CD4-positive, alpha-beta T cell treated with Interleukin-2 at 100 ng/mL for 4 hours (primary cell): Measurements from ENCODE around the gene DEPP1.

Source experiments
- DNase-seq: peaks from one replicate; pipeline ENCODE4 v3.0.0-alpha.2; 2020; ENCODE audit warnings: low spot score

DEPP1 gene

GRCh38 chr10:44954042-44954441 lies 24.6 kb downstream of the DEPP1 start:
- DNase-seq: no peak

GRCh38 chr10:44952779-44953231 lies 25.8 kb downstream of the DEPP1 start:
- no peak for DNase-seq

GRCh38 chr10:44951576-44952226 lies 26.9 kb downstream of the DEPP1 start:
- no peak for DNase-seq

- no peak for DNase-seq
Observed at GRCh38 chr10:44950326-44951225, 28.0 kb downstream of the DEPP1 start.

- no peak for DNase-seq
Observed at GRCh38 chr10:44949915-44950314, 28.7 kb downstream of the DEPP1 start.

- no peak for DNase-seq
Observed at GRCh38 chr10:44949127-44949802, 29.3 kb downstream of the DEPP1 start.

GRCh38 chr10:44948642-44949041 lies 30.0 kb downstream of the DEPP1 start:
- DNase-seq: no peak

GRCh38 chr10:44947371-44948152 lies 31.0 kb downstream of the DEPP1 start:
- DNase-seq: no peak

GRCh38 chr10:44946205-44946604 lies 32.4 kb downstream of the DEPP1 start:
- DNase-seq: no peak

- DNase-seq: no peak
Observed at GRCh38 chr10:44944354-44944753, 34.3 kb downstream of the DEPP1 start.

GRCh38 chr10:44939691-44940401 lies 38.8 kb downstream of the DEPP1 start:
- DNase-seq: no peak

GRCh38 chr10:44938956-44939355 lies 39.7 kb downstream of the DEPP1 start:
- DNase-seq: no peak

GRCh38 chr10:44937196-44938005 lies 41.2 kb downstream of the DEPP1 start:
- no peak for DNase-seq

- no peak for DNase-seq
Observed at GRCh38 chr10:44936314-44936975, 42.2 kb downstream of the DEPP1 start.

- no peak for DNase-seq
Observed at GRCh38 chr10:44935966-44936295, 42.7 kb downstream of the DEPP1 start.

GRCh38 chr10:44935201-44935965 lies 43.2 kb downstream of the DEPP1 start:
- no peak for DNase-seq

GRCh38 chr10:44934416-44935200 lies 44.0 kb downstream of the DEPP1 start:
- DNase-seq: no peak
